NCI-H128 (cell line): ENCODE results near the gene CTBP2.

ENCODE experiments used
- DNase-seq: peaks from one replicate; lab custom pipeline; 2025; ENCODE audit not compliant: unreplicated experiment; lab: John Stamatoyannopoulos, UW

The CTBP2 gene

DNA sequence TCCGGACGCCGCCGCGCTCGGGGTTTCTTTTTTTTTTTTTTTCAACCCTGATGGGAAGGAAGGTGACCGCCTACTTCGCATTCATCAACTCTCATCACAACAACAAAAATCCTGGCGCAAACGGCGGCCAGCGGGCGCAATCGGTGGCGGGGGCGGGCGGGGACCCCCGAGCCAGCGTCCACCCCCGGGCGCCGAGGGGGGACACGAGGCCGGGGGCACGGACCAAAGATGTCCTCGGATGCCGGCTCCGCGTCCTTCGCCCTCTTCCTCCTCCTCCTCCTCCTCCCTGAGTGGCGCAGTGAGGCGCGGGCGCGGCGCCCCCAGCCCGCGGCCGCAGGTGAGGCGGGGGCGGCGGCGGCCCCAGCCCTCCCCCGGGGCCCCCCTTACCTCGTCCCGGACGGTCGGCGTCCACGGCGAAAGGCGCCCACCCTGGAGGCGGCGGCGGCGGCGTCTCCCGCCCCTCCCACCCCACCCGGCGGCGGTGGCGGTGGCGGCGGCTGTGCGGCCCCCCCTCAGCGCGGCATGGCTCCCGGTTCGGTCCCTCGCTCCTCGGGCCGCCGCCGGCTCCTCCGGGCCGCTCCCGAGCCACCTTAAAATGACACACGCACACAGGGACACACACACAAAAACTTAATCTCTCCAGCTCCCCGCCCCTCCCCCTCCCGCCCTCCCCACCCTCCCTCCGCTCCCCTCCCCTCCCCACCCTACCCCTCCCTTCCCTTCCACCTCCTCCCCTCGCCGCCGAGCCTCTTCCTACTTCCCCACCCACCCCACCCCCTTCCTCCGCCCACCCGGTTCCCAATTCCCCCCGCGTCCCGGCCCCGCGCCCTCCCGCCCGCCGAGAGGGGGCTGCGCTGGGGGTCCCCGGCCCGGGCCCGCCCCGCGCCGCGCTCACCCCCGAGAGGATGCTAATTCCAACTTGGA lies at the start of gene CTBP2:
CTBP2 (minus strand) TSS at position 632 of the 924 bp plus-strand sequence.
- no peak for DNase-seq

DNA sequence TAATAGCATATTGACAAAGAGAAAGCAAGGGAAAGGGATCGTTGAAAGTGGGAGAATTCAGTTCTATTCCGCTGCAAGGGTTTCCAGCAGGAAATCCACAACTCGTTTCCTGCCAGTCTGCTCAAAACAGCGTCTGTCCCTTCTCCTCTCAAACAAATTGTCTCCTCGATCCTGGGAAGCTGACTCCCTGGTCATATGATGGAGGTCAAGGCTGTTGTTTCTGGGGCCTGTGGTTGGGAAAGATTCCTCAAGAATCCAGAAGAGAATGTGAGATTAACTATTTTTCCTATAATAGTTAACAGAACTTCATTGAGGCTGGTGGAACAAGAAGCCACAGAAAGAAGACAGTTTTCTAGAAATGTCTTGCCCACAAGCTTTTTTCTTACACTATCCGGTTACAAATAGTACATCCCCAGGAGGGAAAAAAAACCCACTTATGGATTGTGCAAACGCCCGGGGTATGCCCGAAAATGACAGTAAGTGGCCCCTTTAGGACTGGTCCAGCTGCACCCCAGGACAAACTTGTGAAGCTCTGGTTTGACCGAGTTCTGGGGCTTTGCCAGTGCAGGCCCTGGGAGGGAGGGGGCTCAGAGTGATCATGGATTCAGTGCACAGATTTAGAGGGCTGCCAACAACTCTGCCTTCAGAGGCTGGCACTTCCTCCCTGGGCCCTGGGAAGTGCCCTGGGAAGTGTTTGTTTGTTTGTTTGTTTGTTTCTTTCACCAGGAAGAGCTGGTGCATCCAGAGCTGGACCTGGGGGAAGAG lies 49.4 kb upstream of the CTBP2 start:
- no peak for DNase-seq

DNA sequence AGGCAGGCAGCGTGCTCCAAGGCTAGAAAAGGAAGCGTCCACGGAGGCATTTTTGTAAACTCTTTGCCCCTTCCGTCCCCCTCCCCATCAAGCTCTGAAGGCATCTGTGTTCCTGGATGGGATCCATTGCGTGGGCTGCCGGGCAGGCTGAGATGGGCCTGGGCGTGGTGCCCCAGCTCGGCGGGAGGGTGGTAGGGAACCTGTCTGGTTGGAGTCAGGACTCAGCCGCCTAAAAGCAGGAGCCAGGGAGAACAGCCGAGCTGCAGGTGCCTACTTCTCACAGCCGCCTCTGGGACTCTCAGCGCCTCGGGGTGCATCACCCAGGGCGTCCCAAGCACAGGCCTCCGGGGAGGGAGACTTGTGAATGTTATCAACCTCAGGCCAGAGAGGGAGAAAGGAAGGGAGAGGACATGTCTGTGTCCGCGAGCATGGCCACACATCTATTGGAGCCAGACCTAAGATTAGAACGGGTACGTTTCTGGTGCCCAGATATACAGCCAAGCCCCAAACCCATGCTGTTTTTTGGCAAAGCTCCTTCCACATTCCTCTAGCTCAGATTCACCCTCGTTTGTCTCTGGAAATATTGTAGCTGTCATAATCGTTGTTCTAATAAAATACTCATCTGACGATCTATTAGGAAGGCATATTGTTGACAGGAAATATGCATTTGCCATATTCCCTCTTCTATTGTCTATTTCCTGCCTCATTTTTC lies 48.6 kb upstream of the CTBP2 start:
- DNase-seq: no peak

DNA sequence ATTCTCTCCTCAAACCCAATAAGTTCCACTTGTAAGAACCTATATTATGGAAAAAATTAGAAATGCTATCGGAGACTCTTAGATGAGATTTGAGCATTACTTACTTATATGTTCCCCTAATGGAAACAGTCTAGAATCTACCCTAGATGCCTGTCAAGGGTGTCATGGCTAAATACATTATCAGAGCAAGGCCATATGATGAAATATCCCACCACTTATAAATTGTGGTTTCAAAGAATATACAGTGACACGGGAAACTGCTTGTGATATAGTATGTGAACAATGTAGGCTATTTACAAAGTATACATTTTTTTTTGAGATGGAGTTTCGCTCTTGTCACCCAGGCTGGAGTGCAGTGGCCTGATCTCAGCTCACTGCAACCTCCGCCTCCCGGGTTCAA lies 46.3 kb upstream of the CTBP2 start:
- no peak for DNase-seq

DNA sequence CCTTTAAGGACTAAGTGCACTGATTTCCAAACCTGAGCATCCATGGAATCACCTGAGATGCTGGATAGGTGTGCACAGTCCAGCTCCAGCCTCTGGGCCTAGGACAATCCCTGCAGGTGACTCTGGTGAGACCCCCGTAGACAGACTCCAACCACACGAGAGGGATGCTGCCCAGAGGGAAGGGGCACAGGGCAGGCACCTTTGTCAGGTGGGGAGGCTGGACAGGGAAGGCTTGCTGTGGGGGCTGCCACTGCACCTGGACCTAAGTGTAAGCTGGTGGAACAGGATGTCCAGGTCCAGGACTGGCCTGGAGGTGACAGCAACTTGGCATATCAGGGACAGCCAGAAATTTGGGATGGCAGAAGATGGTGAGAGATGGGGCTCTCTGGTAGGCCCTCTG lies 45.1 kb upstream of the CTBP2 start:
- no peak for DNase-seq

DNA sequence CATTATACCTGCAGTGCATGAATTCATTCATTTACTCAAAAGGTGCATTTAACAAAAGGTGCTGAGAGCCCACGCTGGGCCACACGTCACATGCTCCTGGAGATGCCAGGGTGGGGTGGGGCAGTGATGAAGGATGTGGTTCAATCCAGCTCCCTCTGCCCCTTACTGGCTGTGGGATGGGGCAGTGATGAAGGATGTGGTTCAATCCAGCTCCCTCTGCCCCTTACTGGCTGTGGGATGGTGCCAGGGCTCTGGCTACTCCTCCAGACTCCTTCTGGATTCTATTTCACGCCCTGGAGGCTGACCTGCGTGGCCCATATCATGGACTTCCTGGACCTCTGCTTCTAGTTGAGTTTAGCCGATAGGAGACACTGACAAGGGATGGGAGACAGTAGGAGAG lies 44.0 kb upstream of the CTBP2 start:
- DNase-seq: no peak

DNA sequence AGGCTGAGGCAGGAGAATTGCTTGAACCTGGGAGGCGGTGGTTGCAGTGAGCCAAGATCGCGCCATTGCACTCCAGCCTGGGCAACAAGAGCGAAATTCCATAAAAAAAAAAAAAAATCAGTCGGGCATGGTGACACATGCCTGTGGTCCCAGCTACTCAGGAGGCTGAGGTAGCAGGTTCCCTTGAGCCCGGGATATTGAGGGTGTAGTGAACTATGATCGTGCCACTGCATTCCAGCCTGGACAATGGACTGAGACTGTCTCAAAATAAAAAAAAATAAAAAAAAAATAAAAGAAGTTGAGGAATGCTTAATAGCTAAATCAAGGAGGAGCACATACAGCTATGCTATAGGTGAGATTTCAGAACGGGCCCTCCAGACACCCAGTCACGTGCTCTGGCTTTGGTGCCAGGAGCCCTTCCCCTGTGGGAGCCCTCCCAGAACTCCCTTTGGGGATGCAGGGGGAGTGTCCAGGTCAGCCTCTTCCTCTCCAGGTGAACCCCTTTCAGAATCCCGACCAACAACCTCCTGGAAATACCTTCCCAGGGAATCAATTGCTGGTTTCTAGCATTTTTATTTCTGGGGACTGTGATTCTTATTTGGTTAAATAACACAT lies 42.9 kb upstream of the CTBP2 start:
- no peak for DNase-seq

DNA sequence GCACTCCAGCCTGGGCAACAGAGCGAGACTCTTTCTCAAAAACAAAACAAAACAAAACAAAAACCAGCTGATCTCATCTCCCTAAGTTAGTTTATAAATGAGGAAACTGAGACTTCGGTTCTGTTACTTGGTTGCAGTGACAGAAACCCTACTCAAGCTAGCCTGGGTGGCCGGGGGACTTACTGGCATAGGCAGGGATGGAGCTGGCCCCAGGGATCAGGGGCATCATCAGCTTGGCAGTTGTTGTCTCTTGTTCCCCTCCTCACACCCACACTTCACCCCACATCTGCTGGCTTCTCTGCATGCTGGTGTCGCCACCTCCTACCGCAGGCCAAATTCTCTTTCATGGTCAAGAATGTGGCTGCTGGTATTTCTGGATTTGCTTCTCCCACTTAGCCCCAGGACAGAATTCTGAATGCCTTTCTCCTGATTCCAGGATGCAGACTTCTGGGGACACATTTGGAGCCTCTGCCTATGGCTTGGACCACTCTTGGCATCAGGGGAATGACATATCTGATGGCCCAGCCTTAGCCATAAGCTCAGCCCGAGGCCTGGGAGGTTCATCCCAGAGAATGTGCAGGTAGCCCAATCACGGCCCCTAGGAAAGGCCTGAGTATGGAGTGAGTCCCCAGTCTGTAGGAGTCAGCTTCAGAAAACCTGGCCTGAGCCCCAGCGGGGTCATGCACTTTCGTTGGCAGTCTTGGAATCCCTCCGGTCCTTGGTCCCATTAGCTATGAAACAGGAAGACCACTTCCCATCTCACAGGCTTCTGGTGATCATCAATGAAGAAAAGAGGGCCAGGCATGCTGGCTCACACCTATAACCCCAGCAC lies 41.6 kb upstream of the CTBP2 start:
- DNase-seq: no peak

DNA sequence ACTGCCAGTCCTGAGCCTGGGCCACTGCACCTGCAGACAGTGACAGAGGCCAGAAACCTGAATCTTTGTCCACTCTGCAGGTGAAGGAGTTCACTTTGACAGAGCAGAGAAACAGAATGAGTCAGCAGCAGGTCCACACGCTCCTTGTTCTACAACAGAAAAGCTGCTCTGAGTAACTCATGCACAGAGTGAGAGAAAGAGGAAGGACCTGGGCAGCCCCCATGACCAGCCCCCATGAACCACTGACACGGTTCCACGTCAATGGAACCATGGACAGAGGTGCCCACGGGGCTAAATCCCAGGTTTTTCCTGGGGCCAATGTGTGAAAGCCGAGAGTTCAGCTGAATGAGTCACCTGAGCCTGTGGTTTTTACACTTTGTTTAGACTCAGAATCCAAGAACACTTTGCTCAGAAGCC lies 40.8 kb upstream of the CTBP2 start:
- no peak for DNase-seq

DNA sequence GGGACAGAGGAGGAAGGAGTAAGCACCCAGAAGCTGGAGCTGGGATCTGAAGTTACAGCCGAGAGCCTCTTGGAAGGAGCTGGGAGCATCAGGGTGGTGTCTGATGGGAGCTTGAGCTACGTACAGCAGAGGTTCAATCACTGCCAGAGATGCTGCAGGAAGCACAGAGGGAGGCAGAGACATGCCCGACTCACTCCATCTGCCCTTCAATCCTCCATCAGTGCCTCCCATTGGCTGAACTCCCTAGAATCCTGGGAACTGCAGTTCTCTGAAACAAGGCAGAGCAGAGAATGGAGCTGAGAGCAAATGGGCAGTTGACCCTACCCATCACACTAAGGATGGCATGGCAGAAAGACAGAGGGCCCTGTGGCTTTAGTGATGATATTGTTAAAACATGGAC lies 40.0 kb upstream of the CTBP2 start:
- DNase-seq: no peak

DNA sequence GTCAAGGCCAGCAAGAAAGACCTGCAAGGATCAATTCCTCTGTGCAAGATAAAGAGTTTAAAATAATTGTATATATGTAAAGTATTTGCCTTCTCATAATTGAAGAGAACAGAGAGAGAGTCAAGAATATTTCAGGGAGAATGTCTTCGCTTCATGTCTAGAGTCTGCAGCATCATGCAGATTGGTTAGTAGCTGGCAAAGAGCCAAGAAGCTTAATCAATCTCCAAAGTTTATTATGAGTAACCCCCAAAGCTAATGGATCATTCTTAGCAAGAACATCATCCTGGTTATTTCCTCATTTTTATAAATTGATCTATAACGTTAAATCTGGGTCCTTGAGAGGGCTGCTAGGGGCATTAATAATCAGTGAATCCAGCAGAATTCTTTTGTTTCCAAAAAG lies 38.9 kb upstream of the CTBP2 start:
- no peak for DNase-seq

DNA sequence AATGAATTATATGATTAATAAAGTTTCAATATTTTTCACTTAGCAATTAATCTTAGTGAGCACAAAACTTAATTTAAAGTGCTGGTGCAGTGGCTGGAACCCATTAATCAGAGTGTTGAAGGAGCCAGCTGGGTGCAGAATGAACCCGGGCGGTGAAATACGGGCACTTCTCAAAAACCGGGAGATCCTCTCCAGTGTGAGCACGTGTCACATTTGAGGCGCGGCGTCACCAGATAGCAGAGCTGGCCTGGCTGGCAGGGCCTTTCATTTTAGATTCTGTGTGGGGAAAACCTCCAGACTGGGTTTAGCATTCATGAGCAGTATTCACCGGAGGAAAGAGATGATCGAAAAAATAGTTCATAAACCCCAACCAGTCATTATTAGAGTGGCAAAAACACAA lies 34.5 kb upstream of the CTBP2 start:
- DNase-seq: no peak

DNA sequence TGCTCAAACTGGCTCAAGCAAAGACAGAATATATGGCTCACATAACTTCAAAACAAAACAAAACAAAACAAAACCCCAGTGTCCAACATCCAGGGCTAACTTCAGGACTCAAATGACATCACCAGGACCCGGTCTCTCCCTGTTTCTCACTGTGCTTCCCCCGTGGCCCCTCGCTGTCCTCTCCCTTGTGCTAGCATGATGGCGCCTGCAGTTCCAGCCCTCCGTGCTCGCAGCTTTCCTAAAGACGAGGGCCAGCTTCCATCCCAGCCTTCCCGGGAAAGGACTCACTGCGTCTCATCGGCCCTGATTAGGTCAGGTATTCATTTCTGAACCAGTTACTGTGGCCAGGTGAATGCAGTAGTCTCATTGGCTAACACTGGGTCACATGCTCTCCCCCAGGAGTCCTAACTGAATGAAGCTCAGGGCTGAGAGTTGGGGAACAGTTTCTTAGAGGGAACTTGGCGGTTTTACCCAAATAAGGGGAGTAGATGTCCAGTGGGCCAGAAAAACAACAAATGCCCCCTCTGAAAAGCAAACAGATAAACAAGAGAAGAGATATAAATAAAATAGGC lies 33.0 kb upstream of the CTBP2 start:
- DNase-seq: no peak

DNA sequence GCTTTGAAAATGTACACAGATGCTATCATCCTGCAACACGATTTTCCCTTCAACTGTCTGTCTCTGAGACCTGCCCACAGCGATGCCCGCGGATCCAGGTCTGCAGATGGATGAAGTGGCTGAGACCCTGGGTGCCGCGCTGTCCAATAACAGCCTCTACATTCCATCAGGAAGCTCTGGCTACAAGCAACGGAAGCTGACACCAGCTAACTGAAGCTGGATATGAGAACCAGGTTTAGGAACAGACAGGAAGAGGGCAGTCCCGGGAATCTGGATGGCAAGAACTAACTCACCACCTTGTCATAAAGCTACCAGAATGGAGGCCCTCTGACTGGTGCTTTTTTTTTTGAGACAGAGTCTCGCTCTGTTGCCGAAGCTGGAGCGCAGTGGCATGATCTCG lies 32.3 kb upstream of the CTBP2 start:
- DNase-seq: no peak

DNA sequence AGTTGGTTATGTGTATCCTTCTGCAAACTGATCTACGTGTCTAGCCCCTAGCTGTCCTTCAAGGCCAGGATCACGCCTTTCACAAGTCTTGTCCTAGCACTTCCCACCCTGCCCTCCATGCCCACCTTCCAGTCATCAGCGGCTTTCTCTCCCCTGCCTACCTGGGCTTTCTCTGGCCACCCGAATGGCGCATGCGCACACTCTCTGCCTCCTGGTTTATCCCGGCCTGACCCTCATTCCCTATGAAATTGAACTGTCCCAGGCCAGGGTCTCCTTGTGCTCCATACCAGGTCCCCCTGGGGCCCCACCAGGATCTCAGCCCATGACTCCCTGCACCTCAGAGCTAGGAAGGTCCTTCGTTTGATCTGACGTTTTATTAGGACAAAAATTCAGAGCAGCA lies 31.6 kb upstream of the CTBP2 start:
- DNase-seq: no peak

DNA sequence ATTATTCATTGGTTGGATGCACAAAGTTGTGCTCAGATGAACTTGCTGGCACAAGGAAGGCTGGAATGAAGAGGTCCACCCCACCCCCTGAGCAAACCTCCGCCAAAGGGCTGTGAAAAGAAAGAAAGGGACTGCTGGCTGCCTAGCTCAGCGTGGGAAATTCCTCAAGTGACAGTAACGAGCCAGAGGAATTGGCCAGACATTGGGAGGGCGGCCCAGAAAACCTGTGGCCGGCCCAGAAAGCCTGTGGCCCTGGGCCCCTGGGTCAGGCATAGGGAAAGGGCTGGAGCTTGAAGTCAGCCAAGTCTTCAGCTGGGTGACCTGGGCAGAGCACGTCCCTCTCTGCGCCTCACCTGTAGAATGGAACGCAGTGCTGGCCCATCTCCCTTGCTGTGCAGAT lies 30.6 kb upstream of the CTBP2 start:
- no peak for DNase-seq

DNA sequence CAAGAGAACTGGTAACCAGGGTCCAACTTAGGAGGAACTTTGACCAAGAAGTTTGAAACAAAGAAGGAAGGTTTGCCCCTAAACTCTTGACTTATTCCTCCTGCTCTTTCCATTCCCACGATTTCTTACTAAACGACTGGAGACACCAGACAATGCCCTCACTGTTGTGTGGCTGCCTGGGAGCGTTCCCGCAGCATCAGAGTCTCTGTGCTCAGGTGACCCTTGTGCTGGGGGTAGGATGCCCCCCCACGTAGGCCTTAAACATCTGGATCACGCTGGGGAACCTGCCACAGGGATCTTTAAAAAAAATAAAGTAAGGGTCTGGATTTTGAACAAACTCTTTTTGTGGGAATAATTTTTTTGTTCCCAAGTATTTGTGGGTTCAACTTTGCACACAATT lies 30.1 kb upstream of the CTBP2 start:
- DNase-seq: no peak

DNA sequence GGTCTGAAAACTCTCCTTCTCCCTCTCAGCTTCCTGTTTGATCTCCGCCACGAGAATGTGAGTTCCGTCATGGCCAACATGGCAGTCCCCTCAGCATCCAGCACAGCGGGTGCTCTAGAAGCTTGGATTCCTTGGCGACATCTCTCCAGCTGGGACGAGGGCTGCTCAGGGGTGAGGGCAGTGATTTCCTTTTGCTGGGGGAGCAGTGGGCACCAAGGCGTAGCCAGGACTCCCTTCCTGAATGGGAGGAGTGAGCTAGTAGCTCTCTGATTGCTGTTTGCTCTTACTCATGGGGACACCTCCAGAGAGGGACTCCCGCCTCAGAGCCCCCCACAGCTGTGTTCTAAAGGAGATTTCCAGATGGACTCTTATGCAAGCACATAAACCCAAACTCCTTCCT lies 28.8 kb upstream of the CTBP2 start:
- DNase-seq: no peak

DNA sequence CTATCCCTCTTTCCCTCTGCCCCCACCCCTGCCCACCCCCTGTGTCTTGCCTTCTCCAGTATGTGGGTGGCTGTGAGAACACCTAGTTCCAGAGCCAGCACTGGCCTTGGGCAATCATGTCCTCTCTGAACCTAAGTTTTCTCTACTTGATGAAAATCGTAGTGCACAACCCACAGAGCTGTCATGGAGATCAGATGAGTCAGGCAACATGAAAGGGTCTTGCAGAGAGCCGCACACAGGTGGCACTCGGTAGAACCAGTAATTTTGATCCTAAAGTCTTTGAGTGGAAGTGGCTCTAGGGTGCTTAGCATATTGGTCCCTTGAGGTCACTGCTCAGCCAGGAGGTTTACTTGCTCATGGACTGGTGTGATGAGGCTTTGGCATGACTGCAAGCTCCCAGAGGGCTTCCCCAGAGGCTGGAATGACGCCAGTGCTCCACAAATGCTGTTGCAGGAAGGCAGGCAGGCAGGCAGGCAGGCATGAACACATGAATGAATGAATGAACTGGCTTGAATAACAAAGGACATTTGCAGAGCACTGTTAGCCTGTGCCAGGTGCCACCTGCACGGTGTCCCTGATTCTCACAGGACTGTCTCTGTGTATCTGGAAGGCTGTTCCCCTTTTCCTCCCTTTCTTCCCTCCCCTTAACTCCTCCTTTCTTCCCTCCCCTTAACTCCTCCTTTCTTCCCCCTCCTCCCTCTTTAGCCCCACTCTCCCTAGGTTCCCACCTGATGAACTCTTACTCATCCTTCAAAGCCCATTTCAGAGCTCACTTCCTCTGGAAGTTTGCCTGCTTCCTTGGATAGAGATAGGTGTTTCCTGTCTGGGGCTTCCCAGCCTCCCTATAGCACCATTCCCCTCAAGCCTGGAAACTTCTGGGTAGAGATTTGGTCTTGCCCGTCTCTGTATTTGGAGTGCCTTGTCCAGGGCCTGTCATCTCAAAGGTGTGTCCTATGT lies 27.2 kb upstream of the CTBP2 start:
- DNase-seq: no peak
